H7 (cell line): Measurements from ENCODE around the gene TUNAR. TPM values are rescaled to one million over a fixed set of nuclear protein-coding genes. Genes with fewer than 3 reads are reported as not detected.

Experiments used
- DNase-seq: peaks from one replicate; pipeline ENCODE4 v3.0.0; 2012
- H3K27me3 ChIP-seq: 2 replicates; pipeline ENCODE4 v1.6.0; 2011; ENCODE audit warnings: mild to moderate bottlenecking, low read length; ENCODE audit not compliant: control insufficient read depth, insufficient read depth
- H3K36me3 ChIP-seq: replicated peaks from 2 replicates; pipeline ENCODE4 v1.5.1; 2011; ENCODE audit warnings: low read length; ENCODE audit not compliant: control insufficient read depth, insufficient read depth
- H3K4me3 ChIP-seq: 2 replicates; pipeline ENCODE4 v1.5.1; 2011; ENCODE audit warnings: low read depth, mild to moderate bottlenecking, control low read depth, low read length, moderate library complexity; ENCODE audit not compliant: insufficient read depth
- total RNA-seq: library from RNA; depleted of rRNA; stranded (reverse); fragments of >200 nt; shearing (Covaris generic); gene quantifications from 2 replicates; pipeline ENCODE4 v1.2.3, GENCODE V29; 2014

Gene TUNAR
- total RNA-seq, 1 experiment from 2014 or later: 14.9 TPM

- H3K36me3 ChIP-seq: peaks cover 3% of the 10 kb centered on the region
- DNase-seq: no peak
- no peak overlapping the region for H3K4me3 ChIP-seq
- H3K27me3 ChIP-seq: no peaks in the 10 kb centered on the region
Measured at GRCh38 chr14:95918466-95918865, 41.8 kb downstream of the TUNAR start.

DNA sequence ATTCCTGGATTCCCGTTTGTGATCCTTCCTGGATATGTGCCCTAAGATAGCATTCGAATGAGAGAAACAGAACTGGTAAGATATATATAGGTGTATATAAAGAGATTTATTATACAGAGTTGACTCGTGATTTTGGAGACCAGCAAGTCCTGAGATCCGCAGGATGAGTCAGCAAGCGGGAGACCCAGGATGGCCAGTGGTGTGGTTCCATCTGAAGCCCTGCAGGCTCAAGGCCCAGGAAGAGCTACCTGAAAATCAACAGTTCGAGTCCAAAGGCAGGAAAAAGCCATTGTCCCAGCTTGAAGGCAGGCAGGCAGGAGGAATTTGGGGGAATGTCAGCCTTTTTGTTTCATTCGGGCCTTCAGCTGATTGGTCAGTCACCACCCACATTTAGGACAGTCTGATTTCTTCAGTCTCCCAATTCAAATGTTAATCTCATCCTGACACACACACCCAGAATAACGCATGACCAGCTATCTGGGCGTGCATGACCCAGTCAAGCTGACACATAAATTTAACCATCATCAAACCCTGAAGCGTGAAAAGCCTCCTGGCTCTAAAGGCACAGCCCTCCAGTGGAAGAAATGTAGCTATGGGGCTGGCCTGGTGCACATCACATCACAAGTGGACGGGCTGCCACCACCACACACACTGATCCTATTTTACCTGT lies 44.3 kb downstream of the TUNAR start:
- no peak for DNase-seq
- Histone ChIP-seq H3K4me3 (no peak overlapping the region), H3K27me3 (no peaks in the 10 kb centered on the region), H3K36me3 (peaks cover 3% of the 10 kb centered on the region)

GRCh38 chr14:95922080-95922479 lies 45.4 kb downstream of the TUNAR start:
- Histone ChIP-seq H3K27me3 (no peaks in the 10 kb centered on the region), H3K36me3 (peaks cover 3% of the 10 kb centered on the region), H3K4me3 (no peak overlapping the region)
- DNase-seq: no peak

GRCh38 chr14:95928751-95929150 lies 52.1 kb downstream of the TUNAR start:
- Histone ChIP-seq H3K36me3 (no peaks in the 10 kb centered on the region), H3K4me3 (no peak overlapping the region), H3K27me3 (no peaks in the 10 kb centered on the region)
- no peak for DNase-seq

GRCh38 chr14:95931384-95931783 lies 54.8 kb downstream of the TUNAR start:
- Histone ChIP-seq H3K36me3 (no peaks in the 10 kb centered on the region), H3K4me3 (no peak overlapping the region), H3K27me3 (no peaks in the 10 kb centered on the region)
- no peak for DNase-seq

DNA sequence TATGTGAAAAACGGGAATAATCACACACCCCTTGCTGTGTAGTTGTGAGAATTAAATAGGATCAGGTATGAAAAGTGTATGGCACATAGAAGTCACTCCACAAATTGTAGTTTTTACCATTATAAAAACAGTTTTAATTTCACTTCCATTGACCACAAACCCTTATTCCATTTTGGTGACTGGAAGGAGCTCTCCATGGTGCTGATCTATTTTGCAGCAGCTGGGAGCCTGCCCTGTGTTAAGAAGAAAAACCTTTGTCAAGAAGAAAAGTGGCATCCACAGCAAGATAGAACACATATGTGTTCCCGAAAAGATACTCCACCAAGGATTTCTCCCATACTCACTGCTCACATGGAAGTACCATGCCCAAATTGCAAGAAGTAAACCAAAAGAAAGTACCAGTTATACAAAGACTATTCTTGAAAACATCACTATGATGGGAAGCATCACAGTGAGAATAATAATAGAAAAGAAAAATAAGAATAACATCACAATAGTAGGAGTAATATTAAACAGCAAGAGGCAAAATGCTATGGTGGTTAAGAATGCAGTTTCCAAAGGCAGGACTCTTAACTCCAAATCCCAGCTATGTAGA lies 58.7 kb downstream of the TUNAR start:
- H3K27me3 ChIP-seq: no peaks in the 10 kb centered on the region
- H3K36me3 ChIP-seq: no peaks in the 10 kb centered on the region
- H3K4me3 ChIP-seq: no peak overlapping the region
- DNase-seq: peak; percentile 22

- Histone ChIP-seq H3K27me3 (no peaks in the 10 kb centered on the region), H3K36me3 (no peaks in the 10 kb centered on the region), H3K4me3 (no peak overlapping the region)
- no peak for DNase-seq
Measured at GRCh38 chr14:95936041-95936440, 59.4 kb downstream of the TUNAR start.

DNA sequence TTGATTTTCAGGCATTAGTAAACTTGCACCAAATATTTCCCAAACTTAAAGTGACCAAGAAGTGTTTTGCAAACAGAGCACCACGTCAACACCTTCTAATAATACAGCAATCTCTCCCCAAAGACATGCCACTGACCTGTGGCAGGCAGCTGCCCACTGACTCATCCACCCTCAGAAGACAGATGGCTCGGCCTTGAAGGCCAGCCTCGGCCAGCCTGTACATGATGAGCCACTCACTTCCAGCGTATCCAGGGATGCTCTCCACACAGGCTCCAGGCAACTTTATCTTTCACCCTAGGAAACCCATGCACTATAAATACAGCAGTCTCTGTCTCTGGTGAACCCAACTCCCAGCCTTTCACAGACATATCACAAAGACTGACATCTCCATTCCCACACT lies 62.7 kb downstream of the TUNAR start:
- Histone ChIP-seq H3K4me3 (no peak overlapping the region), H3K27me3 (no peaks in the 10 kb centered on the region), H3K36me3 (no peaks in the 10 kb centered on the region)
- DNase-seq: no peak

GRCh38 chr14:95941897-95942296 lies 65.3 kb downstream of the TUNAR start:
- H3K4me3 ChIP-seq: no peak overlapping the region
- no peak for DNase-seq
- H3K27me3 ChIP-seq: no peaks in the 10 kb centered on the region
- H3K36me3 ChIP-seq: no peaks in the 10 kb centered on the region

DNA sequence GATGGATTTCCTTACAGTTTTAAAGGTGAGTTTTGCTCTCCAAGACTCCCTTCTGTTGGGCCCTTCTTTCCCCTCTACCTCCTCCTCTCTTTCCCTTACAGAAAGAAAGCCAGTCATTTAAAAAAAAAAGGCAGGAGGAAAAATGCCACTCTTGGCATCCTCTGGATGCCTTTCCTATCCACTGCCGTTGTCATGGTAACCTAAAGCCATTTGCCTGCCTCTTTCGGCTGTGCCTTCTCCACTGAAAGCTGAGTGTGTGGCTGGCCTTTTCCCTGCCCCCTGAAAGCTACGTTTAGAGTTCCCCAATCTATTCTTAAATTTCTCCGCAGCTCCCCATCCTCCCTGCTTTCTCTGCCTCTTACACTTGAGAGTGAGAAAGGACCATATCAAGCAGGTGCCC lies 67.1 kb downstream of the TUNAR start:
- Histone ChIP-seq H3K4me3 (no peak overlapping the region), H3K36me3 (no peaks in the 10 kb centered on the region), H3K27me3 (no peaks in the 10 kb centered on the region)
- peak; percentile 29 for DNase-seq

DNA sequence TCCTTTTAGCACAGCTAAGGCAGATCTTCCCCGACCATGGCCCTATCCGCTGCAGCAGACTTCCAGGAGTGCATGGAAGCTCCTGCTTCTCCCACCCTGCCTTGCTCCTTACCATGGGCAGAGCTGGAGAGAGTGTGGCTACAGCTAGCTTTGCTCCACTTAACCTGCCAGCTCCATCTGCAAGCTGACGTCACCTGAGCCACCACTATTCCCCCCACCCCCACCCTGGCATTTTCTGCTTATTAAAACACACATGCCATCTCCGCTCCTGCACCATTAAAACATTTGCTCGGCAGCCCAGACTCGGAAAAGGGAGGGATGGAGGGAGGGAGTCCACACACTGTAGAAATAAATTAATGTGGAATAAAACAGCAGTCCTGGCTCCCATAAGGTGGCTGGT lies 67.8 kb downstream of the TUNAR start:
- DNase-seq: no peak
- Histone ChIP-seq H3K36me3 (no peaks in the 10 kb centered on the region), H3K4me3 (no peak overlapping the region), H3K27me3 (no peaks in the 10 kb centered on the region)

GRCh38 chr14:95946867-95947266 lies 70.2 kb downstream of the TUNAR start:
- Histone ChIP-seq H3K4me3 (no peak overlapping the region), H3K27me3 (no peaks in the 10 kb centered on the region), H3K36me3 (no peaks in the 10 kb centered on the region)
- DNase-seq: no peak

DNA sequence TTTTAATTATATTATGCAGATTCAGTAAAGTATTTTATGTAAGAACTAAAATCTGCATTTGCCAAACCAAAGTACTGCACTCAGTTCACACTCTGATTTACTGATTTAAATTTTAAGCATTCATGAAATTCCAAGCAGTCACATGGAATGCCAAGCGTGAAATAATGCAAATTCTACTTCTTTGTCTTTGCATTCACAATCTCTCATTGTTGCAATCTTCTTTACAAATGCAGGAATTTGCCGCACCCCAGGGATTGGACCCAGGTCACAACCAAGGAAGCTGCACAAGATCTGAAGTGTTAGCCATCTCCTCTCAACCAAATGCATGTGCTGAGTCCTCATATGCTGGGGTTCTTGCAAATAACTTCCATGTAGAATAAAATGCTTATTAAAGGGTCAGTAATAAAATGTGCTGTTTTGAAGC lies 71.9 kb downstream of the TUNAR start:
- Histone ChIP-seq H3K4me3 (no peak overlapping the region), H3K36me3 (no peaks in the 10 kb centered on the region), H3K27me3 (no peaks in the 10 kb centered on the region)
- peak; percentile 59 for DNase-seq

DNA sequence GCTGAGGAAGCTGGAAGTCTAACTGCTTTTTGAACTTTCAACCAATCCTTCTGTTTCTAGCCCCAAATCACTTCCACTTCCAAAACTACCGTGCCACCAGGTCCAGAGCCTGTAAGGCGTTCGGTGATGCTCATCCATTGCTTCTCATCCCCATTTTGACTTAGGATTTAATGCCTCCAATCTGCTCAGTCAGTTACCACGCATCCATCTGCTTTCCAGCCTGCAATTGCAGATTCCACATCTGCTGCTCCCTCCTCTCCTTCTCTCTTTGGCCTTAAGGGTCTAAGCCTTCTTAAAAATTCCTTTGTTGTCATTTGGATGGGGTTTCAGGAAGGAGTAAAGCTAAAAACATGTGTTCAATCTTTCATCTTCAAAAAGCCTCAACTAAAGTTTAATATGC lies 74.7 kb downstream of the TUNAR start:
- Histone ChIP-seq H3K36me3 (no peaks in the 10 kb centered on the region), H3K27me3 (no peaks in the 10 kb centered on the region), H3K4me3 (no peak overlapping the region)
- no peak for DNase-seq

DNA sequence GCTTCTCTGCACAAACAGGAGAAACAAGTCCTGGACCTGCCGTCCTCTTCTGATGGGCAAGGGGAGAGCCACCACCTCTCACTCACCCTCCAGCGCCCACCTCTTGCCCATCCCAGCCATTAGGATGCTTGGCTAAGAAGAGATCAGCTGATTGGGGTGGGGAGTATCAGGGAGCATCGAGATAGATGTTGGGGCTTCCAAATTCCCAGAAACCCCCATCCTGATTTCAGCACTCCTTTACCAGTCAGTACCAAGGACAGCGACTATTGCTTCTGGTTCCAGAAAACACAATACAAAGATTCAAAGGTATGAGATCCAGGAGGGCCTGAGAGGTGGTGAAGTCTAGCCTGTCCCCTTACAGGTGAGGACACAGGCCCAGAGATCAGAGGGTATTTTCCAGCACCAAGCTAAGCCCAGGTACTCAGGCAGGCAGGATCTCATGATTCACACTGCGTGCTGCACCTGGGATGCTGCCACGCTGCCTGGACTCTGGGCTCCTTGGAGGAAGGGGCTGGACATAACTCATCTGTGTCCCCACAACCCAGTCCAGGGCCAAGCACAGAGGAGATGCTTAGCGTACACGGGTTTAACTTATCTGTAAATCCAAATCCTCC lies 76.6 kb downstream of the TUNAR start:
- peak; percentile 23 for DNase-seq
- Histone ChIP-seq H3K4me3 (no peak overlapping the region), H3K27me3 (no peaks in the 10 kb centered on the region), H3K36me3 (no peaks in the 10 kb centered on the region)
